ENCODE results near the gene SIPA1L2.

SIPA1L2 gene

DNA sequence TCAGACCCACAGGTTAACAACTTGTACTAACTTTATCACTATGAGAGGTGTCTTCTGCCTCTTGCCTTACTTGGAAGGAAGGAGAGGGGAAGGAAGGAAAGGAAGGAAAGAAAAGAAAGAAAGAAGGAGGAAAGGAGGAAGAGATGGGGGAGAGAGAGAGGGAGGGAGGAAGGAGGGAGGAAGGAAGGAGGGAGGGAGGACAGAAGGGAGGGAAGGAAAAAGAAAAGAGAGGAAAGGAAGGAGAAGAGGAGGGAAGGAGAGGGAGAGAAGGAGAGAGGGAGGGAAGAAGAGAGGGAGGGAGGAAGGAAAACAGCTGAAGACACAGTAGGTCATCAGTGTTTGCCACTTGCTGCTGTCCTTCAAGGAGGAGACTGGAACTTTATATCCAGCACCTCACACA is 5.3 kb upstream of the SIPA1L2 start:
- no peak overlapping the region for H3K4me3 ChIP-seq (ENCODE audit: low read depth, low read length)
- no peak for DNase-seq (ENCODE audit: low read depth, low spot score)
- in situ Hi-C loops (cut with HindIII; ENCODE audit: low sequenced_read_pairs): no loop called here
- no peak for TF ChIP-seq CTCF (IDR thresholded peaks at IDR 0.05; ENCODE audit: low read depth, low read length)

DNA sequence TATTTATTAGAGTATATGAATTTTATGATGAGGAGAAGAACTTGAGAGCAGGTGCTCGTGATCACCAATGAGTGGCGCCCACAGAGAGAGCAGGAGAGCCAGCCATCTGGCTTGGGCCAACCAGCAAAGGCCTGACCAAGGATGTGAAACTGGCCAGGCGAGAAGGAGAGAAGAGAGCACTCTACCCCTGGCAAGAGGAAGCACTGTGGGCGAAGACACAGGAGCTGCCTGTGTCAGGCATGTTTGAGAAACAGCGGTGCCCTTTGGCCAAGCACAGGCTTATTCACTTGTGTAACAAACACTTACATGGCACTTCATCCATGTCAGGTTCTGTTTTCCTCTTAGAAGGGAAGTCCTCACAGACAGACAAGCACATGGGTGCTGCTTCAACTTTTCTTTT is 4.2 kb upstream of the SIPA1L2 start:
- no peak for DNase-seq (ENCODE audit: low read depth, low spot score)
- TF ChIP-seq CTCF (IDR thresholded peaks at IDR 0.05; ENCODE audit: low read depth, low read length): no peak
- in situ Hi-C loops (cut with HindIII; ENCODE audit: low sequenced_read_pairs): no loop called here
- H3K4me3 ChIP-seq (ENCODE audit: low read depth, low read length): no peak overlapping the region

GRCh38 chr1:232630894-232631195 is 912 bp upstream of the SIPA1L2 start:
- TF ChIP-seq CTCF (IDR thresholded peaks at IDR 0.05; ENCODE audit: low read depth, low read length): no peak
- no peak for DNase-seq (ENCODE audit: low read depth, low spot score)
- H3K4me3 ChIP-seq (ENCODE audit: low read depth, low read length): peak overlapping the region; percentile 54
- in situ Hi-C loops (cut with HindIII; ENCODE audit: low sequenced_read_pairs): no loop called here

GRCh38 chr1:232629250-232630046 is 485 bp downstream of the SIPA1L2 start:
- DNase-seq (ENCODE audit: low read depth, low spot score): peak; percentile 24
- peak overlapping the region; percentile 58 for H3K4me3 ChIP-seq (ENCODE audit: low read depth, low read length)
- no peak for TF ChIP-seq CTCF (IDR thresholded peaks at IDR 0.05; ENCODE audit: low read depth, low read length)
- in situ Hi-C loops (cut with HindIII; ENCODE audit: low sequenced_read_pairs): no loop called here

DNA sequence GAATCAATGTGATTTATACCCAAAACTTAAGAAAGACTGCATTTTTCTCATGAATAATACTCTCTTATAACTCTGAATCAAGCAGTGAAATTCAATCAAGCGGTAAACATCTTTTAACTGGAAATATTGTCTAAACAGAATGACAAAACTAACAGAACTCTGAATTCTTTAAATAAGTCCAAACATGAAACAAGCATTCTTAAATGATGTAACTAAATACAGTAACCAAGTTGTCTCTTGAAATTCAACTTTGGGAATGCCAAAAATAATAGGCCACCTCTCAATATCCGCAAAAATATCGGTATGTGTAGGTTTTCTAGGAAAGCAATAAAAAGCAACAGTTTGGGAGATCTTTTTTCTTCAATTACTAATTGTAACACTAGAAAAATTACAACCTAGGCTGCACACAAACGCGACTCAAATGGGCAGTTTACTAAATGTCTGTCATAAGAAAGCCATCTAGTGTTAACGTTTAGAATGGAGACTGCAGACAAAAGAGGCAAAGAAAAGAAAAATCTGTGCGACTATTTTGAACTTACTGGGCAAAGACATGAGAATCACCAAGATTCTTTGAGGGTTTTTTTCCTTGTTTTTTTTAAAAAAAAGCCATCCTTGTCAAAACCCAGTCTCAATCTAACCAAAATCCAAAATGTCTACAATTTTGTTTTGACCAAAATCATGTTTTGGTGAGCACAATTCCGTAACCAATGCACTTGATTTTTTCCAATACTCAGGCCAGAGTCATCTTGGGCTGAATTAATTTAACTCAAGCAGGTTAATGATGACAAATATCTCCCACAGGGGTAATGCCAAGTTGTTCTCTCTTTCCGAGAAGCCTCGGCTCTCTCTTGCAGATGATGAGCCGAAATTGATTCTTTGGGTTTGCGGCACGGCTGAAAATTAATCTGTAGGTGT is 1.3 kb downstream of the SIPA1L2 start:
- TF ChIP-seq CTCF (IDR thresholded peaks at IDR 0.05; ENCODE audit: low read depth, low read length): peak; percentile 55
- peak; percentile 62 for DNase-seq (ENCODE audit: low read depth, low spot score)
- peak overlapping the region; percentile 58 for H3K4me3 ChIP-seq (ENCODE audit: low read depth, low read length)
- in situ Hi-C loops (cut with HindIII; ENCODE audit: low sequenced_read_pairs): no loop called here

DNA sequence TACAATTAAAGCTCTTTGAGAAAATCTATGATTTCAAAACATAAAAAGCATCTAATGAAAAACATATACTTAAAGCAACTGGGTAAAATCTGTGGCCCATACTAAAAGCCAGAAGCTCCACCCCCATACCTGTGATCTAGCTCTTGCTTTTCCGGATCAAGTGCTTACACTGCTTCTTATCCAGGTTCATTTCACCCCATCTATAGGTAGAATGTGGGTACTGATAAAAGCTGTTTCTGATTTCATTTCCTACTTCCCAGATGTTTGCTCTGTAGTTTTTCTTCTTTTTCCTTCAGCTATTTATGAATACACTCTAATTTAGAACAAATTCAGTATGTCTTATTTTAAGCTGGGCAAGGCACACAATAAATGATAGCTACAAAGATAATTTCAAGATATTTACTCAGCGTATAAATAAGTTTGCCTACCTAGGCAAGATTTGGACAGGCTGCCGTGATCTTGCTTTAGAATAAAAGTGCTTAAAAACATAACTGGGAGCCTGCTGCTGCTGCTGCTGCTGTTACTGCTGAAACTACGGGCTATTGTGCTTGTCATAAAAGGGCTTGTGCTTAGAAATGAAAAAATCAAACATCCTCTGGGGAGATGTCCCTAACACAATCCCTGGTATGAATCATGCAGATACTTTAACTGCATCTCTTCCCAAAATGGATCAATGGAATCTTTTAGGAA is 2.1 kb downstream of the SIPA1L2 start:
- in situ Hi-C loops (cut with HindIII; ENCODE audit: low sequenced_read_pairs): no loop called here
- peak; percentile 33 for TF ChIP-seq CTCF (IDR thresholded peaks at IDR 0.05; ENCODE audit: low read depth, low read length)
- H3K4me3 ChIP-seq (ENCODE audit: low read depth, low read length): peak overlapping the region; percentile 12
- peak; percentile 40 for DNase-seq (ENCODE audit: low read depth, low spot score)

All from astrocyte of the spinal cord (primary cell).